Stimulated activated CD8-positive, alpha-beta memory T cell treated with anti-CD3 and anti-CD28 coated beads, Interleukin-4, amount 100 ng/mL, for 48 hours (primary cell): ENCODE measurements around the gene SLC39A11.

Experiments used
- DNase-seq: peaks from one replicate; pipeline ENCODE4 v3.0.0-alpha.2; 2020

SLC39A11 gene

GRCh38 chr17:72602517-72603419, 489.7 kb downstream of the SLC39A11 start:
- DNase-seq = no peak

GRCh38 chr17:72600934-72601333, 491.6 kb downstream of the SLC39A11 start:
- no peak for DNase-seq

GRCh38 chr17:72599891-72600290, 492.6 kb downstream of the SLC39A11 start:
- no peak for DNase-seq

- DNase-seq = no peak
Observed at GRCh38 chr17:72598695-72599094, 493.8 kb downstream of the SLC39A11 start.

- no peak for DNase-seq
Observed at GRCh38 chr17:72597354-72598087, 495.0 kb downstream of the SLC39A11 start.
